C1 segment of cervical spinal cord (tissue), 14 donors: ENCODE data around the gene S100A12.
"Not testable (repeated sequence)": the region's sequence is repeated elsewhere in the genome, so short reads cannot be mapped to it uniquely, and the experiment has no call there.

Source experiments
- DNase-seq, 14 donors: peaks; one replicate each; lab custom pipeline; 2025; lab: John Stamatoyannopoulos, UW

S100A12 gene

GRCh38 chr1:153375511-153375910, at the start of gene S100A12:
Gene S100A12, minus strand, starts transcription at chr1:153375621. Its CDS starts 1,029 bp downstream, at chr1:153374592.
- DNase-seq = no peak

GRCh38 chr1:153422450-153423068, 47.1 kb upstream of the S100A12 start:
- DNase-seq = peak in 6 of 14 donors; percentile 1 to 50 (median 10)

GRCh38 chr1:153420306-153420705, 44.9 kb upstream of the S100A12 start:
- no peak for DNase-seq

- DNase-seq = not testable (repeated sequence)
Observed at GRCh38 chr1:153419436-153419793, 44.0 kb upstream of the S100A12 start.

- not testable (repeated sequence) for DNase-seq
Observed at GRCh38 chr1:153418758-153419435, 43.5 kb upstream of the S100A12 start.

- DNase-seq = no peak
Observed at GRCh38 chr1:153417136-153417888, 41.9 kb upstream of the S100A12 start.

- no peak for DNase-seq
Observed at GRCh38 chr1:153415850-153416570, 40.6 kb upstream of the S100A12 start, which contains the start of gene S100A7A. Gene S100A7A, plus strand, starts transcription at chr1:153416520. Its CDS starts 1,563 bp downstream, at chr1:153418083.

- not testable (repeated sequence) for DNase-seq
Observed at GRCh38 chr1:153413961-153414360, 38.5 kb upstream of the S100A12 start.

GRCh38 chr1:153407274-153407673, 31.9 kb upstream of the S100A12 start:
- not testable (repeated sequence) for DNase-seq

GRCh38 chr1:153405825-153406599, 30.6 kb upstream of the S100A12 start:
- DNase-seq = not testable (repeated sequence)

GRCh38 chr1:153404768-153405167, 29.3 kb upstream of the S100A12 start:
- DNase-seq = peak in 2 of 14 donors; percentile 2 to 3

GRCh38 chr1:153404086-153404635, 28.7 kb upstream of the S100A12 start:
- DNase-seq = no peak

GRCh38 chr1:153403421-153404085, 28.1 kb upstream of the S100A12 start:
- DNase-seq = no peak

- no peak for DNase-seq
Observed at GRCh38 chr1:153402226-153402625, 26.8 kb upstream of the S100A12 start.

GRCh38 chr1:153401461-153401860, 26.0 kb upstream of the S100A12 start:
- no peak for DNase-seq

- no peak for DNase-seq
Observed at GRCh38 chr1:153400244-153400643, 24.8 kb upstream of the S100A12 start.

- DNase-seq = no peak
Observed at GRCh38 chr1:153399401-153400055, 24.1 kb upstream of the S100A12 start.

GRCh38 chr1:153397924-153398651, 22.7 kb upstream of the S100A12 start:
- DNase-seq = no peak
